ENCODE data around the gene ARSG.

DNA sequence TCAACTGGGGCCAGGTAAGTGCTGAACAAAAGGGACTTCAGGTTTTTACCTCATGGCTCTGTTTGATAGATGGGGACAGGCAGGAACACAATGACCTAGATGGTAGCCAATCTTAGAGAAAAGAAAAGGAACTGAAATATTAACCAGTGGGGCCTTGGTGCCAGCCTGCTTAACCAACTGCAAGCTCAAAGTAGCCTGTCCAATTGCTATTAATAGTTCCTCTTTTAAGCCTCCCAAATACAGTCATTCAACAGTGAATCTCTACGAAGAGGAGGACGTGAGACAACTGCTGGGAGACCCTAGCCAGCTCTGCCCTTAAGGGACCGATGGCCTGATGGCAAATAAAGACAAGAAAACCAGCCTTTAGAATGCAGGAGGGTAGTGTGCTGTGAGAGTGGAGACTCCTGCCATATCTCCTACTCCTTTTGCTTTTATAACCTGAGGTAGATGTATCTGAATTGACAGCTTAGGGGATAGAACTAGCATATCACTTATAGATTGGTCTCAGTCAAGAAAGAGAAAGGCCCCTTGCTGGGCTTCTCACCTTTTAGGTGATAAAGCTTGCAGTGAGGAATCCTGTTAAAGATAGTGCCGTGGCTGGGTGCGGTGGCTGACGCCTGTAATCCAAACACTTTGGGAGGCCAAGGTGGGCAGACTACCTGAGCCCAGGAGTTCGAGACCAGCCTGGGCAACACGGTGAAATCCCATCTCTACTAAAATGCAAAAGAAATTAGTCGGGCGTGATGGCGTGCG lies 28.3 kb downstream of the ARSG start:
- TF ChIP-seq GATA2 (IDR thresholded peaks at IDR 0.05; ENCODE audit: low read depth, low read length) = no peak
- TF ChIP-seq GATA3 (IDR thresholded peaks at IDR 0.05; ENCODE audit: low read depth, low read length) = no peak
